ENCODE data around the gene HOXD8.

HOXD8 gene

GRCh38 chr2:176140513-176141317 lies 11.2 kb downstream of the HOXD8 start:
- FAIRE-seq: peak; percentile 79
- DNase-seq (ENCODE audit: insufficient read length, low spot score): peak; percentile 81

- FAIRE-seq (no peak), DNase-seq (ENCODE audit: insufficient read length, low spot score) (no peak)
Measured at GRCh38 chr2:176142281-176142680, 12.8 kb downstream of the HOXD8 start.

GRCh38 chr2:176145085-176145969 lies 15.8 kb downstream of the HOXD8 start:
- FAIRE-seq (no peak), DNase-seq (ENCODE audit: insufficient read length, low spot score) (no peak)

DNA sequence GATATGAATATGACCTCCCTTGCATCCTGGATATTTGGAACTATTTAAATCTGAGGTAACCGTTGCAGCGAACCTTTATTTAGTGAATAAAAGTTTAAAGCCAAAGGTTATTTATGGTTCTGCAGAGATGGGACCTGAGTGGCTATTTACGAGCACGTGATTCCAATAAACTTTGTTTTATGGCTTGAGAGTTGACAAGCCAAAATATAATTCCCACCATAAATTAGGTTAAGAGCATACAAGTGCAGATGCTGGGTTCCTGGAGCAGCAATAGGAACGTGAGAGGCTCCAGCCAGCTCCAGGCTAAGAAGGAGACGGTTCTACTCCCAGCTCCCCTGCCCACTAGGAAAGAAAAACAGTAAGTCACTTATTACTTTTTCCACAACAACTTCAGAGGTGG lies 16.6 kb downstream of the HOXD8 start:
- no peak for FAIRE-seq

DNA sequence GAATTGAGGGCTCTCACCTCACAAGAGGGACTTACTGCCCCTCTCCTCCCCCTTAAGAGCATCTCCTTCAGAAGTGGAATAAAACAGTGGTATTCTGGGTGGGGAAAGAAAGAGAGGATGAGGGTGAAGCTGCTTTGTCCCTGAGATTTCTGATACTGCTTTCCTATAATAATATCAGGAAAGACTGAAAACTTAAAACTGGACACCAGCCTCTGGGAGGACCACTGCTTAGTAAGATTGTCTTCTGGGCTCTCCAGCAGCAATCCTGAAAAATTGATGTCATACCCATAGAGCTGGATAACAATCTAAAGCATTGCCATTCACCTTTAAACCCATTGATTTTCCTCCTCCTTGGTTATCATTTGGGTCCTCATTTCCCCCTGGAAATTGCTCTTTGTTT lies 17.1 kb downstream of the HOXD8 start:
- no peak for DNase-seq (ENCODE audit: insufficient read length, low spot score)
- no peak for FAIRE-seq

More for the DNA sequence above, 16.6 kb downstream of the HOXD8 start:
- DNase-seq (ENCODE audit: insufficient read length, low spot score): no peak

DNA sequence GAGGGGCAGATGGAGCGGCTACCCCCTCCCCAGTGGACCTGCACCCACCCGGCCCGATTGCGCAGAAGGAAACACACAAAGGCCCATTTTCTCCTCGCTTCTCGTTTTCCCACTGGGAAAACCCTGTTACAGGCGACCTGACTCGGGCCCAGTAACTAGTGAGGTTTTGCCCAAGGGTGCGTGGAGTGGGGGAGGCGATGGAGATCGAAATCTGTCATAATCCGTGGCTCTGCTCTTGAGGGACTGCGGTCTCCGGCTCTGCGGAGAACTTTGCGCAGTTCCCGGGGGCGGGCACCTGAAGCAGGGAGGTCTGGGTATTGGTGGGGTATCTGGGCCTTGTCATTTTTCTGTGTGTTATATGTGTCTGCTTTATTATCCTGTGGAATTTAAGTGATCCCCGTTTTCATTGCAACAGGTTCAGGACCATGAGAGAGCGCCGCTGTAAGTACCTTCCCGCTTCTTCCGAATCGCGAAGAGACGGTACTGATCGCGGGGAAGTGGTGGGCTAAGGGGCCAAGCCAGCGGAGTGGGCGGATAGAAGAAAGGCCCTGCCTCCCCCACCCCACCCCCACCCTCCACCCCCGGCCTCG lies 17.8 kb downstream of the HOXD8 start:
- FAIRE-seq (no peak), DNase-seq (ENCODE audit: insufficient read length, low spot score) (no peak)

GRCh38 chr2:176147800-176148496 lies 18.4 kb downstream of the HOXD8 start:
- FAIRE-seq: no peak
- DNase-seq (ENCODE audit: insufficient read length, low spot score): no peak

DNA sequence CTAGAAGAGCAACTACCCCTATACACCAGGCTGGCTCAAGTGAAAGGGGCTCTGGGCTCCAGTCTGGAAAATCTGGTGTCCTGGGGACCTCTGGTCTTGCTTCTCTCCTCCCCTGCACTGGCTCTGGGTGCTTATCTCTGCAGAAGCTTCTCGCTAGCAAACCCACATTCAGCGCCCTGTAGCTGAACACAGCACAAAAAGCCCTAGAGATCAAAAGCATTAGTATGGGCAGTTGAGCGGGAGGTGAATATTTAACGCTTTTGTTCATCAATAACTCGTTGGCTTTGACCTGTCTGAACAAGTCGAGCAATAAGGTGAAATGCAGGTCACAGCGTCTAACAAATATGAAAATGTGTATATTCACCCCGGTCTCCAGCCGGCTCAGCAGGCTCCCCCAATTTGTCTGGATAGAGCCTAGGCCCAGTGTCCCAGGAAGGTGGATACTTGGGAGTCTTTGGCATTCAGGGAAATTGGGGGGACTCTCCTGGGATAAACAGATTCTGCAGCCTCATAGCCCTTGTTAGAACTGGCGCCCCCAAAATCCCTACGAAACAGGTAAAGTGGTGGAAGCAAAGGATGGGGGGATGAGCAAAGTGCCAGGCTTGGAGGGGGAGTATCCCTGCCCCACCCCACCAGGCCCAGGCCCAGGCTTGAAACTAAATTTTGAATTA lies 19.4 kb downstream of the HOXD8 start:
- DNase-seq (ENCODE audit: insufficient read length, low spot score) (no peak), FAIRE-seq (no peak)

DNA sequence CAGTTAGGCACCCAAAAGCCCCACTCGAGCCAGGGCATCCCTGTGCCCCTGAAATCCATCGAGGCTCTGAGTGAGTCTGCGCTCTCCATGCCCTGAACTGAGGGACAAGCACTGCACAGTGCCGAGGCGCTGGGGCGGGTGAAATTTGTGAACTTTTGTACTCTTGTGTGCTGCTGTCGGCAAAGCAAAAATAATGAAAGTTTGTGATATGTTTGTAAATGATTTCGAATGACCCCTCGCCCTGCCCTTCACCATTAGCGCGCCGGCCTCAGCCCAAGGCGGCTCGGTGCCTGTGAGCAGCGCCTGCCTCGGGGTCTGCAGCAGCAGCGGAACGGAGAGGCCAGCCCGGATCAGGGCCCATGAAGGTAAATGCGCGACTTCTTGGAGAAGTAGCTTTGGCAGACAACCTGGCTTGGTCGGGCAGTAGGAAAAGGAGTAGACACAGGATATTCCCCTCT lies 20.0 kb downstream of the HOXD8 start:
- DNase-seq (ENCODE audit: insufficient read length, low spot score) (no peak), FAIRE-seq (no peak)

DNA sequence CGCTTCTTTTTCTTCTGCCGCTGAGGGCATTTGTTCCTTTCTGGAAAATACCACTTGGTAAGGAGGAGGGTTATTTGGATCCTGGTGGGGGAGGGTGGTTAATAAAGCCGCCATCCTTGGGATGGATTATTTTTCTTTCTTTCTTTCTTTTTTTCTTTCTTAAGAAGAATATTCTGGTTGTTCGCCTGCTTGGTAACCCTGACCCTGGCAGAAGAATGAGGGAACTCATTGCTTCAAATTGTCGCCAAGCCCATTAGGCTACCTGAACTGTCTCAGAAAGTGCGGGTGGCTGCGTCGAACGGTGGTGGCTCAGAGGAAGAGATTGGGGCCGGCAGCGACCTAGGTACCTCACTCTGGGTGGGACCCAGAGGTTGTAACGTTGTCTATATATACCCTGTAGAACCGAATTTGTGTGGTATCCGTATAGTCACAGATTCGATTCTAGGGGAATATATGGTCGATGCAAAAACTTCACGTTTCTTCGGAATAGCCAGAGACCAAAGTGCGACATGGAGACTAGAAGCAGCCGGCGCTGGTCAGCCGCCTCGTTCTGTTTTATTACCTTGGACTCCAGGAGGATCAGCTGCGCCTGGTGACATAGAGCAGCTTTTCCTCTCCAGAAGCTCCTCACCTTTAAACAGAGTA lies 20.6 kb downstream of the HOXD8 start:
- DNase-seq (ENCODE audit: insufficient read length, low spot score) (no peak), FAIRE-seq (no peak)

DNA sequence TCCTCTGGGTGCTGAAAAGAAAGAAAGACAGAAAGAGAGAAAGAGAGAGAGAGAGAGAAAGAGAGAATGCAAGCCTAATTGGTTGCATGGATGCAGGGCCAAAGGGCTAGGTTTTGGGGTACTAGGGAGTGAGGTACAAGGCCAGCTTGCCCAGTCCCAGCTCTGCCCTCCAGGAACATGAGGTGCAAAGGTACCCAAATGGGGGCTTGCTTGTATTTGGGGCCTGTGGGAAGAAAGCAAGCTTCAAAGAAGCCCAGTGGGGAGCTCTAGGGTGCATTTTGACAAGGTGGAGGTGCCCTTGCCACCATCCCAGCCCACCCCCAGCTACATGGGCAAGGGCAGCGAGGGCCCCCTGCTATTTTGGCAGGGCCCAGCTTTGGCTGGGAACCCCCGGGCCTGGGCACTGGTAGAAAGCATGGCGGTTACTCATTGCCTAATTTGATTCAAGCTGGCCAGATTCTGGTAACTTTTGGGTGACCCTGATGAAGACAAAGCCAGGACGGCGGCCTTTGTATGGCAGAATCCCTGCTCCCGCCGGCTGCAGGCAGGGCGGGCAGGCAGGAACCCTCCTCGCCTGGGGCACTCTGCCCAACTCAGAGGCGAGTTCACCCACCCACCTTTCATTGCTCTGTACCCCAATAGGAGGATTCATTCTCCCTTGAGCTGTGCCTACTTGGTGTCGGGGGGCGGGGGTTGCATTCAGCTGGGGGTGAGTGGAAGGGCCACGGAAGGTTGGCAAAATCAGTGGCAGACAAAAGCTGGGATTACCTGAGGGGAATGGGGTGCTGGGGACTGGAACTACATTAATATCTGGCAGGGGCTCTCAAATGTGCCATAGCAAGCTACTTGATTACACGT lies 21.3 kb downstream of the HOXD8 start:
- FAIRE-seq: no peak
- DNase-seq (ENCODE audit: insufficient read length, low spot score): no peak

DNA sequence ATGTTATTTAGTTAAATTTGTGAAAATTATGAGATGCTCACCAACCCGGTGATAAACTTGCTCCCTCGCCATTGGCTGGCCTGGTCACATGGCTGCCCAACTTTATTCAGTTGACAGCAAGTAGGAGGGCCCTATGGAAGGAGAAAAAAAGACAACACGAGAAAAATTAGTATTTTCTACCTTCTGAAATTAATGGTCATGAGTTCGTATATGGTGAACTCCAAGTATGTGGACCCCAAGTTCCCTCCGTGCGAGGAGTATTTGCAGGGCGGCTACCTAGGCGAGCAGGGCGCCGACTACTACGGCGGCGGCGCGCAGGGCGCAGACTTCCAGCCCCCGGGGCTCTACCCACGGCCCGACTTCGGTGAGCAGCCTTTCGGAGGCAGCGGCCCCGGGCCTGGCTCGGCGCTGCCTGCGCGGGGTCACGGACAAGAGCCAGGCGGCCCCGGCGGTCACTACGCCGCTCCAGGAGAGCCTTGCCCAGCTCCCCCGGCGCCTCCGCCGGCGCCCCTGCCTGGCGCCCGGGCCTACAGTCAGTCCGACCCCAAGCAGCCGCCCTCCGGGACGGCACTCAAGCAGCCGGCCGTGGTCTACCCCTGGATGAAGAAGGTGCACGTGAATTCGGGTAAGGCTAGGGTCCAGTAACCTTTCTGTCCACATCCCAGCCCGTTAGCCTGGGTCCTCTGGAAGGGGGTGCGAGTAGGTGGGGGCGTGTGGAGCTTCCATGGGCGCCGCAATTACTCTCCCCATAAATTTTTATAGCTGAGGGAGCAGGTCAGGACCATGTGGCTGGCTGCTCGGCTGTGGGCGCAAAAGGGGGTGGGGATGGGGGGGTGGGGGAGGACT lies 22.2 kb downstream of the HOXD8 start, which contains the start of gene HOXD4:
Gene HOXD4, plus strand, starts transcription at position 109 of the 846 bp plus-strand sequence. Its CDS starts 84 bp downstream, at position 193.
- FAIRE-seq (no peak), DNase-seq (ENCODE audit: insufficient read length, low spot score) (no peak)

DNA sequence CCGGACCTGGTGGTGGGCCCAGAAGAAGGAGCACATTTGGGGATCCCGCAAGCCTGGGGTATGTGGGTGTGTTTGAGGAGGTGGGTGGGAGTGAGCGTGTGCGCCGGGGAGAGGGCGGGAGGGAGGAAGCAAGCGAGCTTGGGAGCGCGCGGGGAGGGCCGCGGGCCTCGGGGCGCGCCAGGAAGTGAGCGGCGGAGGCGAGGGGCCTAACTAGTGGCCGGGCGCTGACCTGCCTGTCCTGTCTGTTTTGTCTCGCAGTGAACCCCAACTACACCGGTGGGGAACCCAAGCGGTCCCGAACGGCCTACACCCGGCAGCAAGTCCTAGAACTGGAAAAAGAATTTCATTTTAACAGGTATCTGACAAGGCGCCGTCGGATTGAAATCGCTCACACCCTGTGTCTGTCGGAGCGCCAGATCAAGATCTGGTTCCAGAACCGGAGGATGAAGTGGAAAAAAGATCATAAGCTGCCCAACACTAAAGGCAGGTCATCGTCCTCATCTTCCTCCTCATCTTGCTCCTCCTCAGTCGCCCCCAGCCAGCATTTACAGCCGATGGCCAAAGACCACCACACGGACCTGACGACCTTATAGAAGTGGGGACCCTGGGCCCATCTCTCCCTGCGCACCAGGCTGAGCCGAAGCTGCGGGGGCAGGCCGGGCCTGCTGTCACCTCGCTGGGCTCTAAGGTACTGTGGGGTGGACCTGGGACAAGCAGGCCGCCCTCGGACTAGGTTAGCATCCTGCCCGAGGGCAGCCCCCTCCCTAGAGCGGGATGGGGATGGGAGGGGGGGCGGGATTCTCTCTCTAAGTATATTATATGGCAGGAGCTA lies 23.1 kb downstream of the HOXD8 start:
- no peak for DNase-seq (ENCODE audit: insufficient read length, low spot score)
- no peak for FAIRE-seq

DNA sequence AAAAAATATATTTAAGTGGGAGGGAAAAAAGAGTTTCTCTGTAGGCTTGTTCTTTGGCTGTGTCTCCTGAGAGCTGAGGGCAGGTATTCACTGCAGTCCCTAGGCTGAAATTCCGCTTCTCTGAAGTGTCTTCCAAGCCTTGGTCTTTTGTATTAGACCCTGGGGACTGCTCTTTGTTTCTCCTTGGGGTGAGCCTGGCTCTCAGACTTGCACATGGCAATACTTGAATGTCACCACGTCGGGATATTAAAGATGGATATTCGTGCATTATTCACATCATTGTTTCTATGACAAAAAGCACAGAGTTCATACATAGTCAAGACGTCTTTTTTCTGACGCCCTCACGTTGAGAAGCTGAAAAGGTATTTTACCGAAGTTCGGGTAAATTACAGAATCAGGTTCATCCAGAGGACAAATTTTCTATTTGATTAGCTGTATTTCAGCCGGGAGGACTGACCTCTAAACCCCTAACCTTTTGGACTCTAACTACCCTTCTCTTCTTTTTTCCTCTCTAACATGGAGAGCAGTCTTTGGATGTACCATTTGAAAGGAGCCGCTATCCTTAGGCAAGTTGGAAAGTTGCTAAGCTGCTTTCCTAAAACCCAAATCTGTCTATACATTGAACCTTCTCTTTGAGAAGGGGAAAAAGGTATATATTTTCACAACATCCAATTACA lies 25.2 kb downstream of the HOXD8 start:
- no peak for DNase-seq (ENCODE audit: insufficient read length, low spot score)
- no peak for FAIRE-seq

DNA sequence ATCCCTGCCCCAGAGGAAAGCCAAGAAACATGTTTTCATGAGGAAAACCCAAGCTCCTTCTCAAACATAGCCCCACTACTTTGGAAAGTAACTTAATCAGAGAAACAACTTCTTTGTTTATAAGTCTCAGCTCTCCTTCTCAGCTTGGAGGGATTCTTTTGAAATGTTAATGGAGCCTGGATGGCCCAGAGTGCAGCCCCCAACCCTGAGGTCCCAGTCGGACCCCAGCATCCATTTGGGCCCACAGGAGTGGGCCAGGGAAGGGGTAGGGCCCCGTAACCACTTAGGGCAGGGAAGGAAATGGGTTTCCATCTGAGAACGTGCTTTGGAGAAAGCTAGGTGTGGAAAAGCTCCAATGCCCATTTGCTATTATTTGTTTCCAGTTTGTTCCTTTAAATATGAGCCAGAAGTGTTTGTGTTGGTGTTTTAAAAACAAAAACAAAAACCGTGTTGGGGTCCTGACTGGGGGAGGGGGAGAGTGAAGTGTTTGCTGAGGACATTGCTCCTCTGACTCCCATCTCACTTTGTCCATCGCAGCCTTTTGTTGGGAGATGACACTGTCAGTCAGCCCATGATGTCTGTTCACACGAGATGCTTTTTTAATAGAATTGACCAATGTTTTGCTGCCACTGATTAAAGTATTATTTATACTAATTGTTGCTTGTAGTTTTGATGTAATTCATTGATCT lies 26.0 kb downstream of the HOXD8 start:
- FAIRE-seq (no peak), DNase-seq (ENCODE audit: insufficient read length, low spot score) (no peak)

- DNase-seq (ENCODE audit: insufficient read length, low spot score) (no peak), FAIRE-seq (no peak)
Measured at GRCh38 chr2:176156301-176156806, 26.8 kb downstream of the HOXD8 start.

All from HTR-8/SVneo (cell line).